GM18517 (cell line): ENCODE measurements around the gene SEC14L3.

Experiments used
- ATAC-seq: cut with Tn5 transposase; IDR thresholded peaks from one replicate; pipeline ENCODE4 v1.9.1; 2021; ENCODE audit warnings: mild to moderate bottlenecking, moderate library complexity; ENCODE audit not compliant: unreplicated experiment

The SEC14L3 gene

DNA sequence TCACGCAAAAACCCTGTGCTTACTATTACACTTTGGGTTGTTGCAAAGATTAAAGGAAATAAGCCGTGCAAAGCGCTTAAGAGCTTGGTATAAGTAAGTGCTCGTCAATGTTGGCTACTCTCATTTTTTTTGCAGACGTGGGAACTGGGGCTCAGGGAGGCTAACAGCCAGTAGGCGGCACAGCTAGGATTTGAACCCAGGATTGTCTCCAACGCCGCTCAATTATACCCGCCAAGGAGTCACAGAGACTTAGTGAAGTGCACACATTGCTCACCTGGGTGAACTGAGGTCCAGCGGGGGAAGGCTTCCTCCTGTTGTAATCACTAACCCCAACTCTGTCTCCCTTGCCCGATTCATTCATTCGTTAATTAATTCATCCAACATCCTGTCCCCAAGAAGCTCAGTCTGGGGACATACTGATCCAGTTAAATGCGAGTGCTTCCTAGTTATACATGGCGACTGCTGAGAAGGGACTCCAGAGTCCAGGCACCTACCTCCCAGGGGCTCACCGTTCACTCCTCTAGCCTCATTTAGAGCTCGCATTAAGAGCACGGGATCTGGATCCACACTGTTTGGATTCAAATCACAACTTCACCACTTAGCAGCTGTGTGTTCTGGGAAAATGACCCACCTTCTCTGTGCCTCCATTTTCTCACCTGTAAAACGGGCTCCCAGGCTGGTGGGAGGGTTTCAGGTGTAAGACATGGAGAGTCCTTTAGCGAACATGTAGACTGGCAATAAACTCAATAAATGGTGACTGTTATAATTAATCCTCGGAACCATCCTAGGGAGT lies 47.1 kb downstream of the SEC14L3 start:
- no peak for ATAC-seq

- peak; percentile 75 for ATAC-seq
Observed at GRCh38 chr22:30423959-30424533, 47.8 kb downstream of the SEC14L3 start.

- peak; percentile 30 for ATAC-seq
Observed at GRCh38 chr22:30423301-30423958, 48.4 kb downstream of the SEC14L3 start.

- ATAC-seq: no peak
Observed at GRCh38 chr22:30422481-30423300, 49.1 kb downstream of the SEC14L3 start.

DNA sequence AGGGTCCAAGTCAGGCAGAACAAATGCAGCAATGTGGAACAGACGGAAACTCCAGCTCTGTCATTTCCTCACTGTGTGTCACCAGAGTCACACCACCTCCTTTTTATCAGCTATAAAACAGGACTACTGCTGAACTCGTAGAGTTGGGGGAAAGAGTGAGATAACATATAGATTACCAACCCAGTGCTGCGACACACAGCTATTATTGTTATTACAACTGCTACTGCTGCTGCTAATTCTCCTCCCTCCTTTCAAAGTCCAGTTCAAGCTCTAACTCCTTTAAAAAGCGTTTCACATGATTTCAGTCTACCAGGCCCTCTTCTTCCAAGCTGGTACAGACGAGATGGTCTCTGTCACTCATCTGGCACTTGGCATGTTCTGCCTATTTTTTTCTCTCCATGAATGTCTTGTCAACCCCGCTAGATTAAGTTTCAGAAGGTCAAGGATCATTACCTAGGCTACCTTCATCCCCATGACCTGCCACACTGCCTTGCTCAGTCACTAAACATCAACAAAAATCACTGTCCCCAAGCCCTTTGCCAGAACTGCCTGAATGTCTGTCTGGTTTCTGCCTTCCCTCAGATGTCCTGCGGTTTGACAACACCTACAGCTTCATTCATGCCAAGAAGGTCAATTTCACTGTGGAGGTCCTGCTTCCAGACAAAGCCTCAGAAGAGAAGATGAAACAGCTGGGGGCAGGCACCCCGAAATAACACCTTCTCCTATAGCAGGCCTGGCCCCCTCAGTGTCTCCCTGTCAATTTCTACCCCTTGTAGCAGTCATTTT lies 49.9 kb downstream of the SEC14L3 start:
- ATAC-seq: no peak

GRCh38 chr22:30420347-30421125 lies 51.3 kb downstream of the SEC14L3 start:
- ATAC-seq: no peak

DNA sequence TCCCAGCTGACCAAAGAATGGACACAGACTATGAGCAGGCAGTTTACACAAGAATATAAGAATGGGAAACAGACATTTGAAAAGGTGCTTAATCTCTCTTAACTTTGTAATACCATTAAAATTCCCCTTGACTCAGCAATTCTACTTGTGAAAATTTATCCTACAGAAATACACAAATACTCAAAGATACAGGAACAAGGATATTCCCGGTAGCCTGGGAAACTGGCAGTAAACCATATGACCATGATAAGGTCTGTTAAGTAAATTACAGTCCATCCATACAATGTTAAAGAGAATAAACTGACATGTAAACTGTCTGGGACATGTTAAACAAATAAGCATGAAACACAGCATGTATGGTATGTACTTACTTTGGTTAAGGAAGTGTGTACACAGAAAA lies 55.0 kb downstream of the SEC14L3 start:
- no peak for ATAC-seq

DNA sequence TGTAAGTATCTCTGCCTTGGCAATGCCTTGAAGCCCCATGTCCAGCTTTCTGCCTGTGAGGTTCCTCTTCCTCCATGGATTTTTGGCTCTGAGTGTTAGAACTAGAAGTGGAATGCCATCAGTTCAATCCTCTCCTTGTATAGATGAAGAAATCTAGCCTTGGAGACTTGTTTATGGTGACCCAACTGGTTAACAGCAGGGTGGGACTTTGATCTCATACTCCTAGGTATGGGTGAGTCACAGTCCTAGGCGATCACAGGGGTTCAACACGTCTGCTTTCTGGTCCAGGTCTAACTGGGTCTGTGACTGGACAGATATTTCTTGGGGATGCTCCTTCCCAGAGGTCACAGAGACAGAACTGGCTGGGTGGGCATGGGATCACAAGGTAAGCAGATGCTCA lies 55.4 kb downstream of the SEC14L3 start:
- ATAC-seq: no peak

DNA sequence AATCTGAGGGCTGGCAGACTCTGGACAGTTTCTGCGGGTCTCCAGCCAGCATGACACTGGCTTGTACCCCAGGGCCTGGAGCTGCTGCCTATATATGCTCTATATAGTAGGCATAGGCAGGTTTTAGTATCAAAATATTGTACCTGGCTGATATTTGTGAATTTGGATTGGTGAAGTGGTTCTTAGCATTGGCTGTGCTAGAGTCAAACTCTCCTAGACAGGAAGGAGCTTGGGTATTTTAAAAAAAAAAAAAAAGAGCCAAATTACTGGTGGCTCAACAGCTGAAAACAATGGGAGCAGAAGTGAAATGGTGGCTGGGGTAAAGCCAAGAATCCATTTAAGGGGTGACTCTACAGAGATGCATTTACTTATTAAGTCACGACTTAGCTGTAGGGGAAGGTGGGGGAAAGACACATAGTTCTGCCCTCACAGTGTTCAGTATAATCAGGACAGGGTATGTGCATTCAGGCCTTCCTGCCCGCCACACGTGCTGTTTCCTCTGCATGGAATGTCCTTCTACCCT lies 57.2 kb downstream of the SEC14L3 start:
- ATAC-seq: no peak

GRCh38 chr22:30413745-30414524 lies 57.9 kb downstream of the SEC14L3 start:
- ATAC-seq: no peak

DNA sequence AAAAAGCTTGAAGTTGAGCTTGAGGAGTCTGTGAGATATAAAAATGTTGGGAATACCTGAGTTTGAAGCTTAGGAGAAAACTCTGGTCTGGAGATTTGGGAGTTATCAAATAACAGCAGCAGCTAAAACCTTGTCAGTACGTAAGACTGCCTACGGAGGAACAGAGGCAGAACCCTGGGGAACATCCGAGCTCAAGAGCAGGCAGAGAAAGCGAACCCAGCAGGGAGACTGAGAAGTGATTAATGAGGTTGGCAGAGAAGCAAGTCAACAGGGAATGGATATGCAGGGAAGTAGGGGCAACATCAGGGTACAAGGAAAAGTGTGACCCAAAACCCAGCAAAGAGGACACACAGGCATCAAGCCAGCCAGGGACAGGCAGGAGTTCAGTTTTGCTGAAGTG lies 58.8 kb downstream of the SEC14L3 start:
- no peak for ATAC-seq

- ATAC-seq: no peak
Observed at GRCh38 chr22:30411780-30412179, 60.0 kb downstream of the SEC14L3 start.
